K562 (cell line): ENCODE data around the gene NCOA4. TPM values are rescaled to one million over a fixed set of nuclear protein-coding genes. Genes with fewer than 3 reads are reported as not detected.
A peak's percentile ranks its signal among the peaks of the same experiment; 100 is the strongest.

Experiments
- BDP1 ChIP-seq: IDR thresholded peaks from 3 replicates; pipeline ENCODE4 v1.6.1; 2011; ENCODE audit not compliant: insufficient read length, insufficient read depth
- CC2D1A ChIP-seq: fragments of 450-650 bp; IDR thresholded peaks from 2 replicates; pipeline ENCODE4 v1.6.1; 2017; ENCODE audit warnings: mild to moderate bottlenecking
- CREB3L1 ChIP-seq: fragments of 450-650 bp; IDR thresholded peaks from 2 replicates; pipeline ENCODE4 v1.6.1; 2014; ENCODE audit warnings: low read depth, mild to moderate bottlenecking, moderate library complexity, borderline replicate concordance
- DIDO1 ChIP-seq: fragments of 450-650 bp; IDR thresholded peaks from 2 replicates; pipeline ENCODE4 v1.6.1; 2016; ENCODE audit warnings: low read depth, missing biosample characterization, missing genetic modification characterization
- ESRRB ChIP-seq: fragments of 250-450 bp; sonication (Bioruptor Pico); IDR thresholded peaks from 2 replicates; pipeline ENCODE4 v1.5.0; 2020; ENCODE audit warnings: mild to moderate bottlenecking, moderate library complexity, borderline replicate concordance
- HDAC1 ChIP-seq, 2 experiments: fragments of 450-650 bp; IDR thresholded peaks; 2 replicates each; pipeline ENCODE4 v1.6.1; 2016 to 2017; ENCODE audit warnings: inconsistent platforms in 1 of 2, mild to moderate bottlenecking in 1 of 2, moderate library complexity in 1 of 2
- KAT2B ChIP-seq: IDR thresholded peaks from one replicate; pipeline ENCODE4 v1.6.1; 2012; ENCODE audit warnings: low read depth, mild to moderate bottlenecking, control low read depth, inconsistent platforms, low read length, moderate library complexity
- MAX ChIP-seq: sonication (generic); formaldehyde crosslinking; IDR thresholded peaks from 2 replicates; pipeline ENCODE4 v1.9.0; 2022; ENCODE audit warnings: mild to moderate bottlenecking, missing genetic modification reagents
- MECOM ChIP-seq: fragments of 250-450 bp; sonication (Bioruptor Pico); IDR thresholded peaks from 2 replicates; pipeline ENCODE4 v1.8.0; 2022; ENCODE audit warnings: inconsistent platforms
- MED1 ChIP-seq: sonication (generic); formaldehyde crosslinking; IDR thresholded peaks from 2 replicates; pipeline ENCODE4 v1.8.1; 2023; ENCODE audit warnings: missing genetic modification reagents, borderline replicate concordance
- MTA2 ChIP-seq: fragments of 450-650 bp; IDR thresholded peaks from 2 replicates; pipeline ENCODE4 v1.6.1; 2016; ENCODE audit warnings: low read depth
- PTTG1 ChIP-seq: fragments of 450-650 bp; IDR thresholded peaks from 2 replicates; pipeline ENCODE4 v1.6.1; 2016; ENCODE audit warnings: low read depth, mild to moderate bottlenecking, missing genetic modification characterization, missing compliant biosample characterization
- RBM22 ChIP-seq: fragments of 200-400 bp; formaldehyde crosslinking; IDR thresholded peaks from 2 replicates; pipeline ENCODE4 v1.6.1; 2018; ENCODE audit warnings: low read length, low read depth; ENCODE audit not compliant: poor library complexity, severe bottlenecking
- RFX1 ChIP-seq: fragments of 450-650 bp; IDR thresholded peaks from 2 replicates; pipeline ENCODE4 v1.6.1; 2016; ENCODE audit warnings: mild to moderate bottlenecking, moderate library complexity
- SMARCA4 ChIP-seq: fragments of 450-650 bp; IDR thresholded peaks from 2 replicates; pipeline ENCODE4 v1.6.1; 2016
- SMARCC2 ChIP-seq: fragments of 450-650 bp; IDR thresholded peaks from 2 replicates; pipeline ENCODE4 v1.6.1; 2017; ENCODE audit warnings: antibody characterized with exemption, moderate library complexity, mild to moderate bottlenecking, low read depth
- ZKSCAN8 ChIP-seq: fragments of 200-800 bp; sonication (Bioruptor generic); IDR thresholded peaks from 2 replicates; pipeline ENCODE4 v1.6.1; 2016; ENCODE audit warnings: missing genetic modification characterization, missing compliant biosample characterization
- ZNF140 ChIP-seq: fragments of 250-450 bp; sonication (Bioruptor Pico); IDR thresholded peaks from 2 replicates; pipeline ENCODE4 v1.8.0; 2021; ENCODE audit warnings: moderate library complexity, mild to moderate bottlenecking, inconsistent platforms
- ZNF184 ChIP-seq: sonication (generic); formaldehyde crosslinking; IDR thresholded peaks from 2 replicates; pipeline ENCODE4 v1.5.0; 2020; ENCODE audit warnings: missing genetic modification reagents
- ZNF232 ChIP-seq: sonication (generic); formaldehyde crosslinking; IDR thresholded peaks from 2 replicates; pipeline ENCODE4 v1.8.0; 2022; ENCODE audit warnings: mild to moderate bottlenecking, missing genetic modification reagents
- ZNF311 ChIP-seq: fragments of 250-450 bp; sonication (Bioruptor Pico); IDR thresholded peaks from 2 replicates; pipeline ENCODE4 v1.4.0; 2020; ENCODE audit warnings: mild to moderate bottlenecking, moderate library complexity
- ZNF507 ChIP-seq: conservative IDR thresholded peaks from 2 replicates; pipeline ENCODE4 v1.6.1; 2017; ENCODE audit warnings: missing genetic modification characterization, missing compliant biosample characterization
- ZNF696 ChIP-seq: fragments of 250-450 bp; sonication (Bioruptor Pico); conservative IDR thresholded peaks from 2 replicates; pipeline ENCODE4 v1.4.0; 2020; ENCODE audit warnings: mild to moderate bottlenecking, moderate library complexity
- polyA plus RNA-seq, 8 experiments: library from polyadenylated mRNA; depleted of rRNA in 4 of 8; stranded (reverse) in 5 of 8; unstranded in 3 of 8; fragments of >200 nt; fragmentation: Nextera tagmentation in 2 of 8; fragmentation: Illumina TruSeq in 1 of 8; extraction: Ambion mirVana in 2 of 8; extraction: Trizol in 1 of 8; gene quantifications; 2 replicates each; pipeline versions ENCODE4 v1.2.1 to v1.2.3, GENCODE V29; 2011 to 2014; ENCODE audit warnings: inconsistent platforms in 1 of 8, missing spikeins in 1 of 8
- total RNA-seq, 7 experiments: library from RNA; depleted of rRNA in 6 of 7; stranded (reverse); fragments of >200 nt in 6 of 7; fragmentation: Illumina TruSeq in 2 of 7; extraction: Trizol in 2 of 7; gene quantifications; 2 replicates each; pipeline versions ENCODE4 v1.2.1 to v1.2.3, GENCODE V29; 2011 to 2021; ENCODE audit warnings: low replicate concordance in 1 of 7
- TF ChIP-seq, protein P1 (sequence below): fragments of 450-650 bp; conservative IDR thresholded peaks from 2 replicates; pipeline ENCODE4 v1.6.1; 2016; ENCODE audit warnings: missing genetic modification characterization, low read depth, mild to moderate bottlenecking, control low read depth, missing compliant biosample characterization
- TF ChIP-seq, protein P2 (sequence below): fragments of 450-650 bp; IDR thresholded peaks from 2 replicates; pipeline ENCODE4 v1.6.1; 2016; ENCODE audit warnings: antibody characterized with exemption

NCOA4 gene
- total and polyA plus RNA-seq, 9 of the 15 experiments (the other 6 are each of a cell fraction or from before 2014, with no cell fraction given) = 89.8 to 283 (median 181) TPM

GRCh38 chr10:46001187-46001756, 29.2 kb downstream of the NCOA4 start (continued):
- TF ChIP-seq DIDO1 (tag) = peak; percentile 40; the same call in 1 of the 2 replicates
- TF ChIP-seq ZNF232 = no peak
- TF ChIP-seq ZNF184 (CRISPR knock-in tag) = no peak
- TF ChIP-seq ZKSCAN8 (CRISPR knock-in tag) = peak; percentile 97
- peak; percentile 90 to 98 for TF ChIP-seq HDAC1 (IDR thresholded peaks at IDR 0.05)
- TF ChIP-seq CREB3L1 = peak; percentile 58; the same call in 1 of the 2 replicates
- peak; percentile 100 for TF ChIP-seq MTA2
- TF ChIP-seq, protein P1, sequence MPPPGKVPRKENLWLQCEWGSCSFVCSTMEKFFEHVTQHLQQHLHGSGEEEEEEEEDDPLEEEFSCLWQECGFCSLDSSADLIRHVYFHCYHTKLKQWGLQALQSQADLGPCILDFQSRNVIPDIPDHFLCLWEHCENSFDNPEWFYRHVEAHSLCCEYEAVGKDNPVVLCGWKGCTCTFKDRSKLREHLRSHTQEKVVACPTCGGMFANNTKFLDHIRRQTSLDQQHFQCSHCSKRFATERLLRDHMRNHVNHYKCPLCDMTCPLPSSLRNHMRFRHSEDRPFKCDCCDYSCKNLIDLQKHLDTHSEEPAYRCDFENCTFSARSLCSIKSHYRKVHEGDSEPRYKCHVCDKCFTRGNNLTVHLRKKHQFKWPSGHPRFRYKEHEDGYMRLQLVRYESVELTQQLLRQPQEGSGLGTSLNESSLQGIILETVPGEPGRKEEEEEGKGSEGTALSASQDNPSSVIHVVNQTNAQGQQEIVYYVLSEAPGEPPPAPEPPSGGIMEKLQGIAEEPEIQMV (tag) = no peak; the same call in 1 of the 2 replicates
- TF ChIP-seq KAT2B = no peak
- TF ChIP-seq ZNF507 (tag) = no peak
- TF ChIP-seq ESRRB (CRISPR knock-in tag) = no peak
- TF ChIP-seq MED1 (CRISPR knock-in tag) = no peak
- no peak for TF ChIP-seq MAX (CRISPR knock-in tag)
- TF ChIP-seq ZNF140 (CRISPR knock-in tag) = no peak
- TF ChIP-seq CC2D1A = peak; percentile 100
- TF ChIP-seq SMARCA4 = peak; percentile 100
- TF ChIP-seq ZNF696 (CRISPR knock-in tag) = peak; percentile 38; the same call in 1 of the 2 replicates
- TF ChIP-seq SMARCC2 = peak; percentile 100
- TF ChIP-seq RBM22 = no peak
- no peak for TF ChIP-seq BDP1
- peak; percentile 65 for TF ChIP-seq RFX1
- peak; percentile 66 for TF ChIP-seq MECOM
- TF ChIP-seq, protein P2, sequence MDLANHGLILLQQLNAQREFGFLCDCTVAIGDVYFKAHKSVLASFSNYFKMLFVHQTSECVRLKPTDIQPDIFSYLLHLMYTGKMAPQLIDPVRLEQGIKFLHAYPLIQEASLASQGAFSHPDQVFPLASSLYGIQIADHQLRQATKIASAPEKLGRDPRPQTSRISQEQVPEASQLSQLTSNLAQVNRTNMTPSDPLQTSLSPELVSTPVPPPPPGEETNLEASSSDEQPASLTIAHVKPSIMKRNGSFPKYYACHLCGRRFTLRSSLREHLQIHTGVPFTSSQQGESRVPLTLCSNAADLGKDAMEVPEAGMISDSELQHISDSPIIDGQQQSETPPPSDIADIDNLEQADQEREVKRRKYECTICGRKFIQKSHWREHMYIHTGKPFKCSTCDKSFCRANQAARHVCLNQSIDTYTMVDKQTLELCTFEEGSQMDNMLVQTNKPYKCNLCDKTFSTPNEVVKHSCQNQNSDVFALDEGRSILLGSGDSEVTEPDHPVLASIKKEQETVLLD = peak; percentile 82
- TF ChIP-seq ZNF311 (CRISPR knock-in tag) = peak; percentile 95
- TF ChIP-seq PTTG1 (tag) = no peak
